ENCODE results near the gene CPS1. TPM values are rescaled to one million over a fixed set of nuclear protein-coding genes. Genes with fewer than 3 reads are reported as not detected.

CPS1 gene
- polyA plus RNA-seq (2012; ENCODE audit: insufficient read depth, insufficient read length), result 1.4 TPM

DNA sequence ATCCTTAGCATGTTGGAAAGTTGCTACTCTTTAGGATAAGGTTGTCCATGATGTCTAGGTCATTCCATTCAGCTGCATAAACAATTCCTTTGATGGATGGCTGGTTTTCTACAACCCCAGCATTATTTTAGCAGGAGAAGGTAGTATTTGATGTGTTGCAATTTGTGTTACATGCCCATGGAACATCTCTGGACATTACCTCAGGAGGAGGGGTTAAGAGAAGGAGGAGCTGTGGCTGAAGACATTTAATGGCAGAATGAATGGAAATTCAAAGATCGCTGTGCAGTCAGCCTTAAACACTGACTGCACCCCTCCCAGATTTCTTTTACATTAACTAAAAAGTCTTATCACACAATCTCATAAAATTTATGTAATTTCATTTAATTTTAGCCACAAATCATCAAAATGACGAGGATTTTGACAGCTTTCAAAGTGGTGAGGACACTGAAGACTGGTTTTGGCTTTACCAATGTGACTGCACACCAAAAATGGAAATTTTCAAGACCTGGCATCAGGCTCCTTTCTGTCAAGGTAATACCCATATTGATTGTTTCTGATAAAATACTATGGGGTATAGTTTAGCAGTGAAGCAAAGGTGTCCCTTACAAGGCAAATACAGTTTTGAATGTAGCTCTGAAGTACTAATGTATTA is at the start of gene CPS1:
TSS of gene CPS1 (plus strand) at position 271 of the 652 bp plus-strand sequence. CDS start at position 406, 135 bp downstream.
- no peak within 1 kb of the TSS for H3K4me3 ChIP-seq (ENCODE audit: low read length)
- DNase-seq (ENCODE audit: low read depth, low spot score), result no peak

DNA sequence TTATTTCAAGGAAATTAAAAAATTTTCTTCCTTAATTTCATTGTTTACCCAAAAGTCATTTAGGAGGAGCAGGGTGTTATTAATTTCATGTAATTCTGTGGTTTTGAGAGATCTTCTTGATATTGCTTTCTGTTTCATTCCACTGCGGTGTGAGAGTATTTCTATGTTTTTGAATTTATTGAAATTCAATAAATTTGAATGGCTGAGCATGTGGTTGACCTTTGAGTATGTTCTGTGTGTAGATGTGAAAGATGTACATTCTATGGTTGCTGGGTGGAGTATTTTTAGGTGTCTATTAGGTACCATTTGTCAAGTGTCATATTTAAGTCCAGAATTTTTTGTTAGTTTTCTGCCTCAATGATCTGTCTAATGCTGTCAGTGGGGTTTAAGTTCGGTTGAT is 40.5 kb upstream of the CPS1 start:
- no peak for DNase-seq (ENCODE audit: low read depth, low spot score)
- H3K4me3 ChIP-seq (ENCODE audit: low read length), result no peak overlapping the region

DNA sequence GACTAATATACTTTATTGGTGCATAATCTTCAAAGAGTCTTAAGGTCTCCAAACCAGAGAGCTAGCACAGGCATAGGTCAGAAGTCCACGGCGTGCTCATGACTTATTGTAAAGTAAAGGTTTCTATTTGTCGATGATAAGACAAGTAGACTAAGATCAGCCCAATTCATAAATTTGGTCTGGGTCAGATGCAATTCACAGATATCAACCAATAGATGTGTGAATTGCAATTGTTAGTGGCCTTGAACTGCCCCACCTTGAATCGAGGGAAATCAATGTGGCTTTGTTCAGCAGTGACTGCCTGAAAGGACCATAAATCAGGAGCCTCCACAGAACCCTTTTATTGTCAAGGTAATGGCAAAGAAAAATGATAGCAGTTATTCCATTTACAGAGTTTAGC is 39.1 kb upstream of the CPS1 start:
- no peak for DNase-seq (ENCODE audit: low read depth, low spot score)
- H3K4me3 ChIP-seq (ENCODE audit: low read length), result no peak overlapping the region

DNA sequence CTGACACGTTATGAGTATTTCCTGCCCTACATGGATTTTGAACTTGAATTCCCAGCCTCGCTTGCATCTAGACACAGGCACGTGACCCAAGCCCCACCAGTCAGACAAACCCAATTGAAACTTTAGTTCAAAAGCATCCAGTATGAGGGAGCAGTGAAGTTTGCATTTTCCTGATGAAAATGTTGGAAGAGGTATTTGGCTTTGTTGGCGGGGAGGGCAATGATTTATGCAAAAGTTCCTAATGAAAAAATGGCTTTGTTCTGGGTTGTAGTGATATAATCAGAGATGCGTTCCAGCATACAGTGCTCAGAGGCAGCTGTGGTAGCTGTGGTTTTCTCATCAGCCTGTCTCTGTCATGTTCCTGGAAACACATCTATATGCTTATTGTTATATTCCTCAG is 36.8 kb upstream of the CPS1 start:
- no peak for DNase-seq (ENCODE audit: low read depth, low spot score)
- H3K4me3 ChIP-seq (ENCODE audit: low read length), result no peak overlapping the region

DNA sequence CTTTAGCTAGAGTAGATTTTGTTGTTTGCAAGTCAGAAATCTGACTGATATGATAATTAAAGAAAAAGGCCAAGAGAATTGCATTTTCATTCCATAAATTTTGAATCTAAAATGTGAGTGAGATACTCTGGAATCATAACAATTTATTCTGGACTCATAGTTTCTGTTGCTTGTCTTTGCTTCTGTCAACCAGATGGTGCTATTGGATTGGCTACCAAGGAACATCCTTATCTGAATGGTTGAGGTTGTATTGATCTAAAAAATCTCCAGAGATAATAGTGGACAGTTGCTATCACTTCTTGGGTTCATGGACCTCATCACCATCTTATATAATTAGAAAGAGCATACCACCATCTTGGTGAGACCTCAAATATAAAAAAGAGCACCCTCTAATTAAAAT is 34.0 kb upstream of the CPS1 start:
- DNase-seq (ENCODE audit: low read depth, low spot score), result no peak
- H3K4me3 ChIP-seq (ENCODE audit: low read length), result no peak overlapping the region

DNA sequence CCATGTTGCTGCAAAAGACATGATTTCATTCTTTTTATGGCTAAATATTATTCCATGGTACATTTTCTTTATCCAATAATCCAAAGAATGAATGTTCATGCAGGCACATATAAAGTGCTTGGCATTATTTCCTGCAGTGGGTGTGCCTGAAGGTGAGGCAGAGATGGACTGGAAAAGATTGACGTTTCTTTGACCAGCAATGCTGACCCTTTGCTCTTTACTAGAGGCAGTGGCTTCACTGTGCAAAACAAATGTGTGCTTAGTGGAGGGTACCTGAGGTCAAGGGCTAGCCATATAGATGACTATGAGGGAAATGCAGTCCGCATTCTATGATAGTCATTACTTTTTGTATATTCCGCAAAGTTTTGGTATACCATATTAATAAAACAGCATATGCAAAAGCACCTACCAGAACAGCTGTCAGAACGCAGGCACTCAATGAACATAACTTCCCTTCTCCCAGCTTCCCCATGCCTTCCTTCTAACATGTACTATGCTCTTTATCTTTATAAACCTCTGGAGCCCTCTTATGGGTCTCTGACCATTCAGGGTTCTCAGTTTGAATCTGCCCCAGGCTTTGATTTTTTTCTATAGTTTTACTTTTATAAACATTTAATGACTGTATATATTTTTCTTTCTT is 32.6 kb upstream of the CPS1 start:
- no peak overlapping the region for H3K4me3 ChIP-seq (ENCODE audit: low read length)
- DNase-seq (ENCODE audit: low read depth, low spot score), result no peak

DNA sequence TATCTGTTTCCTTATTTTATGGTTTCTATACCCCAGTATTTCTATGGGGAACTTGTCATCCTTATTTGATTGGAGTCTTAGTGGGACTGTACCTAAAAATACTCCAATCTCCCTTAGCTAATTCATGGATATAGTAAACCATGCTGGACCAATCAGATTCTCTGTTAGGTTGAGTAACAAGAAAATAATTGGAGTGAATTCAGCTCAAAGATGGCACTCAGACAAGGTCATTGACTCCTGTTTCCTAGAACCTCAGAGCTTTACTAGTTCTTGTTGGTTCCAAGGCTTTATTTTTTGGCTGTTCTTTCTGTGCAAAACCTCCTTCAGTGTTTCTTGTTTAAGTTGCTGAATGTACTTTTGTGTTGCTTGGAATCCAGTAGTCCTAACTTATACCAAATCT is 31.9 kb upstream of the CPS1 start:
- no peak overlapping the region for H3K4me3 ChIP-seq (ENCODE audit: low read length)
- no peak for DNase-seq (ENCODE audit: low read depth, low spot score)

DNA sequence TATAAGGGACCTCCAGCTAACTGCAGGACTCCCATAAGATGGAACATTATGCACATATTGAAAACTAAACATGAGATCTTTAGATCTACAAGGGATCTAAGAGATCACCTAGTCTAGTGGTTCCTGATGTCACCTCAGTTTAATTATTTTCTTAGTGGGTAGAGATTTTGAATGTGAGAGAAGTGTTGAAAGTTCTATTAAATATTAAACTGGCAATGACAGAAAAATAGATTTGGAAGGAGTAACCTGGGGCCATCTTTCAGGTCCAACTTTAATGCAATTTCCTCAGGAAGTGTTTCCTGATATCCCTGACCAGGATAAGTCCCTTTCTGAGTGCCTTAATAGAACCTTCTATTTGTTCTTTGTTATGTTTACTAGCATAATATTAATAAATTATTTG is 29.1 kb upstream of the CPS1 start:
- DNase-seq (ENCODE audit: low read depth, low spot score), result no peak
- no peak overlapping the region for H3K4me3 ChIP-seq (ENCODE audit: low read length)

DNA sequence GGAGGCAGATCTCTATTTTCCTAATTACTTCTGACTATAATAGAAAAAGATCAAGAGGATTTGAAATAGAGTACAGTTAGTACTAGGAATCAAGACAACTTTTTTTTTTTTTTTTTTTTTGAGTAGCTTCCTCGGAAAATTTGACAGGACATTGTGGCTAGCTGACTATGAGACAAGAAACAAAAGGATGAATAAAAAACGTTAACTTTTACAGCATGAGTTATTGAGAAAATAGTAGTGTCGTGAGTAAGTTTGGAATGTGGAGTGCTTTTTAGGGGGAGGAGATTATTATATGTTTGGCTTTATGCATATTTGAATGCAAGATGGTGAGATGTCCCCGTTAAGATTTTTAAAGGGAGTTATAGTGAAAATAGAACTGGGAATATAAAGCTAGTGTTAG is 27.7 kb upstream of the CPS1 start:
- H3K4me3 ChIP-seq (ENCODE audit: low read length), result no peak overlapping the region
- no peak for DNase-seq (ENCODE audit: low read depth, low spot score)

DNA sequence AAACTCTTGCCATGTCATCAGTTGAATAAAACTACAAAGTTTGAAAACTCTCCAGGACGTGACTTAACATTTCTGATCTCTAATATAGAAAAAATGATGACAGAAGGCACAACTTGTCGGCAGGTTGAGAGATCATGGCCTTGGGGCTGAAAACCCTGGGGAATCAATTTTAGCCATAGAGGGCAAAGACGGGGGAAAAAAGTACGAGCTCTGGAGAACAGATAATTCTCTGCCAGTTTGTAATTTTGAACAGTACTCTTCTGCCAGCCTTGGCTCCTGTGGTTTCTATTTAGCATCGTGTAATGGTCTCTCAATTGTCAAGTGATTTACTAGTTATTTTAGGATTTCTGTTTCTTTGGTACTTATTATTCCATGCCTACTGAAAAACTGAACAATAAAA is 25.3 kb upstream of the CPS1 start:
- no peak overlapping the region for H3K4me3 ChIP-seq (ENCODE audit: low read length)
- DNase-seq (ENCODE audit: low read depth, low spot score), result no peak

DNA sequence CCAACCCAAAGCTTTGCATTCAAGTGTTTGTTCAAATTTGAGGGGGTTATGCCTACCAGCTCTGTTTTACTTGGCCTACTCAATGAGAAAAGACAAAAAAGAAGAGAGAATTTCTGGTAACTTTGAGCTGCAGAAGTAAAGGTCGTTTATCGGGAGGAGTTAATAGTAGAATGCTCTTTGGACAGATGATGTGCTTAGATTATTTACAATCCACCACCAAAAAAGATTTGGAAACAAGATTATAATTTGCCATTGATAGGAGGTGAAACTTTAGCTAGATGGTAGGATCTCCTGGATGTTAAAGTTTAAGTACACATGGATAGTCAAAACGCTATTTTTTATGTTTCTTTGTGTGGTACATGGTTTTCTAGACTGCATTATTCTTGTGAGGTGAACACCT is 24.9 kb upstream of the CPS1 start:
- no peak overlapping the region for H3K4me3 ChIP-seq (ENCODE audit: low read length)
- no peak for DNase-seq (ENCODE audit: low read depth, low spot score)

DNA sequence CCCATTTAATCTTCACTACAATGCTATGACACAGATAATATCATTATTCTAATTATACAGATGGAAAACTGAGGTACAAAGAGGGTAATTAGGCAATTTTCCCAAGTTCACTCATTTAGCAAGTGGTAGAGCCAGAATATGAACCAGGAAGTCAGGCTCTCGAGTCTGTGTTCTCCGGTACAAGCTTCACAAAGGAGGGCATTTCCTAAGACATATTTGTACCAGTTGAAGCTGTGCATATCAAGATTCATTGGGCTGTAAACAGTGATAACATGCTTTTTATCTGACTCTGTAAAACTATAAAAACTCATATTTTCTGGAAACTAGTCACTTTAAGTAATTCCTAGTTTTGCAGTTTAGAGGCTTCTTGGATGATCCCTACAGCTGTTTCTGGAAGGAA is 23.0 kb upstream of the CPS1 start:
- no peak for DNase-seq (ENCODE audit: low read depth, low spot score)
- no peak overlapping the region for H3K4me3 ChIP-seq (ENCODE audit: low read length)

DNA sequence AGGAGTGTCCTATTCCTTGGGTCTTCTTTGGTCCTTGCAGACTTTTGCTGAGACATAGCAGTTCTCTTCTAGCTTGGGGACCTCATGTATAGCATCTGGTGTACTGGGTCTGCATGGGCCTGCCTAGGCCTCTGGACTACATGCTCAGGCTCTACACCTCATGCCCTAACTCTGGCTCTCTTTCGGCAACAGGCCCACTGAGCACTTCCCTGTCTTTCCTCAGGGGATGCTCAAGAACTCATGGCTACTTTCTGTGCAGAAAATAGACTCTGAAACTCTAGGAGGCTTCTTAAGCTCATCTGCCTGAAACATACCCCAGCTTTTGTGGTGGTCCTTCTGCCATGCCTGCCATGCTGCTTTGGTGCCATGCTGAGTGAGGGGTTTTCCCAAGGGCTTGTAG is 21.5 kb upstream of the CPS1 start:
- DNase-seq (ENCODE audit: low read depth, low spot score), result no peak
- no peak overlapping the region for H3K4me3 ChIP-seq (ENCODE audit: low read length)

DNA sequence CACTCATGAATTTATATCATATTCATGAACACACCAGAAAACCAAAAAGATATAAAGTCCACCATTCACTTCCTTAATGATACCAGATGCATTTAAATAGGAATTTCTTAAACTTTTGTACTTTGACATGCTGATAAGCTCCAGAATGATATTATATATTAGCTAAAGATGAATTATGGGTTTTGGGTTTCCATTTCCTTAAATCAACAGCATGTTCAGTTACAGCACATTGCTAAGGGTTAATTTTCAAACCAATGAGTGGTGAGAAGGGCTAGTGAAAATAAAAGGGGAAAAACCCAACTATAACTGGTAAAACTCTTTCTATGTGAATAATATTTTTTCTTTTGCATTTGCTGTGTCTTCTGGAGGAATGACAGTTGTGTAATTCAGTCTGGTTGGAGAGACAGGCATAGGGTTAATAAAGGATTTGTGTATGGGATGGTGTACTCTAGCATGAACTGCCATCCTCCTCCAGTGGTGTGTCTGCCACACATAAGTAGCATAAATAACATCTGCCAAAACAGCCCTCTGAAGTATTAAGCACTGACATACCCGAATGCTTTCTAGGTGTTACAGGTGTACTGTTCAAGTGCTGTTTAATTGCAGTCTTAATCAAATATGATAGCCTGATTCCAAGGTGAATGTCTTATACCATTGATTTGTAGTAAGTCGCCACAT is 19.3 kb upstream of the CPS1 start:
- no peak for DNase-seq (ENCODE audit: low read depth, low spot score)
- no peak overlapping the region for H3K4me3 ChIP-seq (ENCODE audit: low read length)

DNA sequence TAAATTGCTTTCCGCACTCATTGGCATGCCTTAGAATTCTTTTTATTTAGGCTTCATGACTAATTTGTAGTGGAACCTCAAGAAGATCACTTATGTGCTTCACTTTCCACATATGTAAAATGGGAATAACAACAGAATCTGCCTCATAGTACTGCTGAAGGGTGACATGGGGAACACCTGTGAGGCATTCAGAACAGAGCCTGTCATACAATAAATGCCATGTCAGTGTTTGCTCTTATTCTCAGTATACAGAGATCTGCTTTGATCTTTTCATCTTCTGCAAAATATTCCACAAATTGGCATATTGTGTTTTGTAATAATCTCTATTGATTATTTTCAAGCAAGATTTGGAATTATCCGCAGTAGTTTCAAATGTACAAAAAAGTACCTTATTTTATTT is 17.4 kb upstream of the CPS1 start:
- DNase-seq (ENCODE audit: low read depth, low spot score), result no peak
- no peak overlapping the region for H3K4me3 ChIP-seq (ENCODE audit: low read length)

DNA sequence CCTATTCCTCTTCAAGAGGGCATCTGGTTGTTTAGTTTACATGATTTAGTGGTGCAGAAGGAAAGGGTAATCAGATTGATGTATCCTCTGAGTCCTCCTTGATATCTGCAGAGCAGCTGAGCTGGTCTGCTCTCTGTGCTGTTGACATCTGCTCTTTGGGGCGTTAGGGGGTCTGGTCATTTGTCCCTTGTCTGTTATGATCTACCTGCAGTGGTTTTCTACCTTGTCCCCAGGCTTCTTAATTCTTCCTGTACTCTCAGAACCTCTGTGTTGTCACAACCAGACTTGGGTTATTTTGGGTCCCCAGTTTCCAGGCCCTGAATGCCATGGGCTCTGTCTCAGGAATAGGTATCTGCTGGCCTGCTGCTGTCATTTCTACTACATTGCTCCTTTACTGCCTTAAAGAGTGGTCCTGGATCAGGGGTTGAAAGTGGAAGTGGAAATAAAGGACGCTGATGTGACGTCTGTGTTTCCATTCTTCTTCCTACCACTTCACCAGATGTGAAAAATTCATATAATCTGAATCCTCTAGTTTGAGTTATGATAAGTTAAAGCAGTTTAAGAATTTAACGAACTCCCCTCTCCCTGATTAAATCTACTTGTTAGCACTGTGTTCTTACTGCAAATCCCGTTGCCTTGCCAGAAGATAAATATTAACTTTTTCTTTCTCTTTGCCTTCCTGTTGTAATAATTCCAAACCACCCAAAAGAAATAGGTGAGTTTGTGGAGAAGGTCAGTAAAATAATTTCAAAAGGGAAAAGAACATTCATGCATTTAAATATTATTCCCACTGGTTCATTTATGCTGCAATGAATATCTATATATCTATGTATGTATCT is 16.6 kb upstream of the CPS1 start:
- no peak overlapping the region for H3K4me3 ChIP-seq (ENCODE audit: low read length)
- no peak for DNase-seq (ENCODE audit: low read depth, low spot score)

DNA sequence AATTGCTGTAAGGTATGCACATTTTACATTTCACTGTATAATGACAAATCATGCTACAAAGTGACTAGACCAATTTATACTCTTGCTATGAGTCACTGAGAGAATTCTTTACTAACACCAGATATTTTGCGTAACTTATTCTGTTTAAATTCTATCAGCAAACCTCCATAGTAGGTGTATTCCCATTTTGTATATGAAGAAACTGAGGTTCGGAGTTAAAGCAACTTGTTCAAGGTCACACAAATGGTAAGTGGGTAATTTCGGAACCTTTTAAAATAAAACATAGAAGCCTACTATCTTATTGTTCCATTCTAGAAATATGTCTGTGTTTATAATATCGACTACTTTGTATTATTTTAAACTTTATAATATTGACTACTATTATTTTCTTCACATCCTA is 15.9 kb upstream of the CPS1 start:
- DNase-seq (ENCODE audit: low read depth, low spot score), result no peak
- H3K4me3 ChIP-seq (ENCODE audit: low read length), result no peak overlapping the region

DNA sequence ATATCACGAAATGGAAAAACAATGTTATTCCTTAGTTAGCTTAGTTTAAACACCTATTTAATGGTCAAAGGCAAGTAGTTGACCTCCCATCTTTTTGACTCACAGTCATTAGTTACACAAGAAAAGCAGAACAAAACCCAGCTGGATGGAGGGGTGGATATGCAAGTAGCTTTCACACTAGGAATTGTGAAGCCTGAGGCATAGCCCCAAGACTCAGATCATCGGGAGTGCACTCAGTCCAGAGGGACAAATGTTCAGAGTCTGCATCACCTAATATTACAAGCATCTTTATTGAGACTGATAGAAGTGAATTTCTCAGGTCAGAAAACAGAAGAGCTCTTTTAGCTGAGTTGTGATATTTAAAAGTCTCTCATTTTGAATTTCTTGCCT is 15.5 kb upstream of the CPS1 start:
- no peak for DNase-seq (ENCODE audit: low read depth, low spot score)
- H3K4me3 ChIP-seq (ENCODE audit: low read length), result no peak overlapping the region

DNA sequence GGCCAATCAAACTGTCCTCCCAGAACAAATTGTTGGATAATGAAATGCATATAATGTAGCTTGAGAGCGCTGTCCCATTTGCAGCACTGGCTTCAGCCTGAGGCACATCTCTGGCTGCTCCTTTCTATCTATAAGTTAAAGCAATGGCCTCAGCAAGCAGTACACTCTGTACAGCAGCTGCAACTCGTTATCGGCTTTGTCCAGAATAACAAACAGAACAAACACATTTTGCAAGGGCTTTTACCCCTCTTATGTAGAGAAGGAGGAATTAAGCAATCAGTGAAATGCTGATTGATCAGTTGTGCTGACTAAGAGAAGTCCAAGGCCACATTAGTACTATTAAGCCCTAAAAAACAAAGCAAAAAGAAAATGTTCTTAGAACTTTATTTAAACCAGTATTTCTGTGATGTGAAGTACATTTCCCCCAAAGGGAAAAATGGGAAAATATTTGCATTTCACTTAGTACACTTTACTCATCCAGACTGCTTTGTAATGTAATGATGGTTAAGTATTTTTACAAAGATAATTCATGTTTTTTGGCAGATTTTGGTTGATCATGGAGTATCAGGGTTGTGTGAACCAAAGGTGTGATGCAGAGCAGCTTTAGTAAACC is 15.0 kb upstream of the CPS1 start:
- no peak for DNase-seq (ENCODE audit: low read depth, low spot score)
- H3K4me3 ChIP-seq (ENCODE audit: low read length), result no peak overlapping the region
